Loucy (cell line): ENCODE results near the gene LAMA4.

Experiments
- CTCF ChIP-seq: fragments of 200-600 bp; sonication (generic); conservative IDR thresholded peaks from 2 replicates; pipeline ENCODE4 v1.5.1; 2014; ENCODE audit warnings: mild to moderate bottlenecking, antibody characterized with exemption, low read length
- EZH2phosphoT487 ChIP-seq: fragments of 200-600 bp; IDR thresholded peaks from 2 replicates; pipeline ENCODE4 v1.6.1; 2018; ENCODE audit warnings: antibody characterized with exemption, mild to moderate bottlenecking, moderate library complexity, borderline replicate concordance

DNA sequence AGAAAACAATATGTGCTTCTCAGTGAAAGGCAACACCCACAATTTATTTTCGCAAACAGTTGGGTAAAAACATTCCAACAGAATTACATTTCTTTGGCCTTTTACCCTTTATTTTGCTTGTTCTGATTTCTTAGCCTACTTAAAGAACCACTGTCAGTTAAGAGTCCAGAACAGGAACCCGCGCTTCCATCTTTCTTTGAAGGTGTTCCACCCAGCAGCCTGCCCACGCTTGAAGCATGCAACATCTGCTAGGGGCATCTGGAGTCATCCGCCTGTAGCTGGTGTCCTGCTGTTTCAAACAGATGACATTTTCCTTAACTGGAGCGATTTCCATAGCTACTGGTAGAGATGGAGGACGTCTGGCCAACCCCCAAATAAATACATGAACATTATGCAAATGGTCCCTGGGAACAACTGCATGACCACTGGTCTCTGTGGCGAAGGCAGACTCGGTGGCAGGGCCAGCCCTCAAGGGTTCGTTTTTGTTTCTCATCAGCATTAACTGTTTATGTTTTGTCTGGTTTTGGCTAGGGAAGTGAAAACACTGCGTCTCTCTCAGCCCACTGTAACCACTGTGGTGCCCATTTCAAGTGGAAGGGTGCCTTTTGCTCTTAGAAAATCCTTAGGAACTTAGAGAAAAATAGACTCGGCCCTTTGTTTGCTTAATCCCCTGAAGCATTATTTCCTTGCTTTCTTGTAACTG, 51.6 kb downstream of the LAMA4 start:
- TF ChIP-seq CTCF = no peak
- no peak for TF ChIP-seq EZH2phosphoT487
